Esophagus muscularis mucosa (tissue), 4 donors: ENCODE results near the gene LRRC7. TPM values are rescaled to one million over a fixed set of nuclear protein-coding genes. Genes with fewer than 3 reads are reported as not detected.

ENCODE experiments used
- DNase-seq: peaks from one replicate; pipeline ENCODE4 v3.0.0-alpha.2; 2017; ENCODE audit errors: extremely low spot score
- H3K27ac ChIP-seq, 4 donors: fragments of 200-600 bp; sonication (generic); replicated peaks in 1 of 4; 1 replicate in 3 of 4; 2 replicates in 1 of 4; pipeline ENCODE4 v1.5.1; 2016 to 2019; ENCODE audit warnings: mild to moderate bottlenecking in 1 of 4
- H3K27me3 ChIP-seq, 4 donors: fragments of 200-600 bp; sonication (generic); one replicate each; pipeline versions ENCODE4 v1.5.1 to v1.6.0; 2016 to 2019
- H3K36me3 ChIP-seq, 4 donors: fragments of 200-600 bp; sonication (generic); one replicate each; pipeline ENCODE4 v1.5.1; 2016 to 2019
- H3K4me1 ChIP-seq, 4 donors: fragments of 200-600 bp; sonication (generic); one replicate each; pipeline ENCODE4 v1.5.1; 2016 to 2019
- H3K4me3 ChIP-seq, 4 donors: fragments of 200-600 bp; sonication (generic); 1 replicate in 2 of 4; 2 replicates in 2 of 4; pipeline ENCODE4 v1.5.1; 2016 to 2019; ENCODE audit warnings: mild to moderate bottlenecking in 4 of 4, moderate library complexity in 1 of 4
- H3K9me3 ChIP-seq, 4 donors: fragments of 200-600 bp; sonication (generic); 1 replicate in 3 of 4; 2 replicates in 1 of 4; pipeline ENCODE4 v1.5.1; 2016 to 2019
- EP300 ChIP-seq: sonication (generic); formaldehyde crosslinking; IDR thresholded peaks from one replicate; pipeline ENCODE4 v1.6.1; 2017; ENCODE audit warnings: antibody characterized with exemption
- POLR2A ChIP-seq: fragments of 450-650 bp; IDR thresholded peaks from one replicate; pipeline ENCODE4 v1.6.1; 2017; ENCODE audit warnings: antibody characterized with exemption, moderate library complexity, mild to moderate bottlenecking, low read depth
- POLR2AphosphoS5 ChIP-seq, 2 donors: sonication (generic); formaldehyde crosslinking; IDR thresholded peaks; one replicate each; pipeline ENCODE4 v1.6.1; 2017; ENCODE audit warnings: antibody characterized with exemption in 2 of 2
- WGBS: methylation state at CpG from one replicate; pipeline ENCODE4 v1.1.5; 2018; 5-methylcytosine and 5-hydroxymethylcytosine counted together
- intact Hi-C: fragments of 100-400 bp; cut with DNase I; formaldehyde crosslinking; loops from one replicate; pipeline ENCODE4 v1.15.1; 2023
- total RNA-seq, 4 donors: library from RNA; depleted of rRNA; stranded (reverse); fragments of >200 nt; gene quantifications; one replicate each; pipeline versions ENCODE4 v1.1.0 to v1.2.1, GENCODE V29; 2016
- TF ChIP-seq, protein P1 (sequence below), 3 experiments: fragments of 200-600 bp in 2 of 3; fragments of 450-650 bp in 1 of 3; sonication (generic) in 2 of 3; IDR thresholded peaks; one replicate each; pipeline ENCODE4 v1.5.1; 2017 to 2019; ENCODE audit warnings: antibody characterized with exemption in 3 of 3, mild to moderate bottlenecking in 2 of 3, moderate library complexity in 1 of 3

Gene LRRC7
- total RNA-seq, 4 donors from 2014 or later: 0.26 to 2.5 (median 0.42) TPM

DNA sequence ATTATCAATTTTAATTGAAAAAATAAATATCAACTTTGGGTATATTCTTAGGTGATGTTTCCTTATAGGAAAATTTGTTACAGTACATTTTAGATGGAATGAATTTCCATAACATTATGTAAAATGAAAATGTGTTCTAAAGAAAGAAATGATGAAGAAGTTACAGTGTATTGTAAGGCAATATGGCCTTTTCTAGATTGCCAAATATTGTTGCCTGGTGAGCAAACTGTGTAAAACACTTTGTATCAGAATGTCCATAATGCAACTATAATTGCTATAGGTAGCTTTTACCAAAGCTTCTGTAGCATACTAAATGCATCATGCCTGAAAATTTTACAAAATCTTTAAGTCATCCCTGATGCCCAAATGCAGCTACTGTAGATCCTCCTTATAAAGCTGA, 285.0 kb downstream of the LRRC7 start:
- no peaks in the 10 kb centered on the region for H3K4me1 ChIP-seq
- no peaks in the 10 kb centered on the region for H3K9me3 ChIP-seq
- DNase-seq: no peak
- TF ChIP-seq EP300: no peak
- no peak overlapping the region for H3K27ac ChIP-seq
- no peaks in the 10 kb centered on the region for H3K36me3 ChIP-seq
- intact Hi-C loops: no loop called here
- no peak overlapping the region for H3K4me3 ChIP-seq
- H3K27me3 ChIP-seq: no peaks in the 10 kb centered on the region

DNA sequence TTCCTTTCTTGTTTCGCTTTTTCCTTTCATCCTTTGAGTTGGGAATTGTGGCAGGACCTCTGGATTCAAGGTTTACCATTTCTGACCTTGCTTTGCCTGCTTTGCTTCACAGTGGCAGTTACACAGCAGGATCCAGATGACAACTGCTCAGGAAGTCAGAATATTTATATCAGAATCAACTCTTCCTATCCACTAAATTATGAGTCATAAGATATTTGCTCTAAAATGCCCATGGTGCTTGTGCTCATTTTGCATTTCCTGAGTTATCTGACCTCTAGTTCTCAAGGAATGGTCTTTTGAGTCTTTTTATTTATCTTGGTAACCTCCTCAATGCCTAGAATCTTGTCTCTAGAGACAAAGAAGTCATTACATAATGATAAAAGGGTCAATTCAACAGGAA, 290.8 kb downstream of the LRRC7 start:
- WGBS: 87% methylated on average over 1 of the region's 1 CpG
- no peaks in the 10 kb centered on the region for H3K36me3 ChIP-seq
- no peak overlapping the region for H3K4me3 ChIP-seq
- intact Hi-C loops: no loop called here
- H3K9me3 ChIP-seq: no peaks in the 10 kb centered on the region
- no peaks in the 10 kb centered on the region for H3K4me1 ChIP-seq
- H3K27me3 ChIP-seq: no peaks in the 10 kb centered on the region
- H3K27ac ChIP-seq: no peak overlapping the region
- DNase-seq: no peak
- TF ChIP-seq POLR2A: no peak
- TF ChIP-seq, protein P1, sequence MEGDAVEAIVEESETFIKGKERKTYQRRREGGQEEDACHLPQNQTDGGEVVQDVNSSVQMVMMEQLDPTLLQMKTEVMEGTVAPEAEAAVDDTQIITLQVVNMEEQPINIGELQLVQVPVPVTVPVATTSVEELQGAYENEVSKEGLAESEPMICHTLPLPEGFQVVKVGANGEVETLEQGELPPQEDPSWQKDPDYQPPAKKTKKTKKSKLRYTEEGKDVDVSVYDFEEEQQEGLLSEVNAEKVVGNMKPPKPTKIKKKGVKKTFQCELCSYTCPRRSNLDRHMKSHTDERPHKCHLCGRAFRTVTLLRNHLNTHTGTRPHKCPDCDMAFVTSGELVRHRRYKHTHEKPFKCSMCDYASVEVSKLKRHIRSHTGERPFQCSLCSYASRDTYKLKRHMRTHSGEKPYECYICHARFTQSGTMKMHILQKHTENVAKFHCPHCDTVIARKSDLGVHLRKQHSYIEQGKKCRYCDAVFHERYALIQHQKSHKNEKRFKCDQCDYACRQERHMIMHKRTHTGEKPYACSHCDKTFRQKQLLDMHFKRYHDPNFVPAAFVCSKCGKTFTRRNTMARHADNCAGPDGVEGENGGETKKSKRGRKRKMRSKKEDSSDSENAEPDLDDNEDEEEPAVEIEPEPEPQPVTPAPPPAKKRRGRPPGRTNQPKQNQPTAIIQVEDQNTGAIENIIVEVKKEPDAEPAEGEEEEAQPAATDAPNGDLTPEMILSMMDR (IDR thresholded peaks at IDR 0.05): no peak
- TF ChIP-seq EP300: no peak
- no peak for TF ChIP-seq POLR2AphosphoS5 (IDR thresholded peaks at IDR 0.05)

DNA sequence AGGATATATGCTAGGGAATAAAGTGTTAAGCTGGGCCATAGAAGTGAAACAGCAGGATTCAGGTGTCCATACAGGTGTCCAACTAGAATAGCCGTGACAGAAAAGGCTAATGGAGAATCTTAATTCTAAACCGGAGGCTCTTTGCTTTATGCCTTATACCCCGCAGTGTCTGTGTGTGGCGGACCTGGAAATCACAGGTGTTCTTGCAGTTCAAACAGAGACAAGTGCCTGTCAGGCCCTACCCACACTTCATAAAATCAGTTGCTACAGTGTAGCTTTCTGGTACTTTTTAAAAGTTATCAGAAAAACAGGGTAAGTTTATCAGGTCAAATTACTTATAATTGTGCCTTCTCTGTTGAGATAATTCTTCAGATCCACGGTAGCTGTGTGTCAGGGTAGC, 293.9 kb downstream of the LRRC7 start:
- no peak for DNase-seq
- intact Hi-C loops: no loop called here
- H3K4me3 ChIP-seq: no peak overlapping the region
- no peak overlapping the region for H3K27ac ChIP-seq
- H3K9me3 ChIP-seq: no peaks in the 10 kb centered on the region
- 85% methylated on average over 5 of the region's 5 CpGs for WGBS
- no peaks in the 10 kb centered on the region for H3K36me3 ChIP-seq
- TF ChIP-seq POLR2AphosphoS5 (IDR thresholded peaks at IDR 0.05) (no peak), POLR2A (no peak), EP300 (no peak)
- TF ChIP-seq, protein P1 (IDR thresholded peaks at IDR 0.05): no peak
- no peaks in the 10 kb centered on the region for H3K27me3 ChIP-seq
- no peaks in the 10 kb centered on the region for H3K4me1 ChIP-seq

DNA sequence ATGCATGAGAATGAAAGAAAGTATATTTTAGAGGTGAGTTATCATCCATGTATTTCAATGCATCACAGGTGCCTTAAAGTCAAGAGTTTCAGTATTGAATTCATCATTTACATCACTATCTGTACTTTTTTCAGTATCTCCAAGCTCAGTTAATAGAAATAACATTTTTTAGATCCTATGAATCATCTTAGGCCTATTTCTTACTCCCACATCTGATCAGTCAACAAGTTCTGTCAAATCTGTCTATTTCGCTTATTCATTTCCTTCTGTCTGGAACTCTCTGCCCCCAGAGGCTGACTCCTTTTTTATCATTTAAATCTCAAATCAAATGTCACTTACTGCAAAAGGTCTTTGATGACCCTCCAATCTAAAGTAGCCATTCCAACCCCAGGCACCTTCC, 295.2 kb downstream of the LRRC7 start:
- Histone ChIP-seq H3K27me3 (no peaks in the 10 kb centered on the region), H3K4me3 (no peak overlapping the region), H3K27ac (no peak overlapping the region), H3K9me3 (no peaks in the 10 kb centered on the region), H3K4me1 (no peaks in the 10 kb centered on the region), H3K36me3 (no peaks in the 10 kb centered on the region)
- no peak for TF ChIP-seq POLR2A
- TF ChIP-seq POLR2AphosphoS5 (IDR thresholded peaks at IDR 0.05): no peak
- no peak for TF ChIP-seq EP300
- TF ChIP-seq, protein P1 (IDR thresholded peaks at IDR 0.05): no peak
- no peak for DNase-seq
- intact Hi-C loops: no loop called here
- 88% methylated on average over 1 of the region's 1 CpG for WGBS

DNA sequence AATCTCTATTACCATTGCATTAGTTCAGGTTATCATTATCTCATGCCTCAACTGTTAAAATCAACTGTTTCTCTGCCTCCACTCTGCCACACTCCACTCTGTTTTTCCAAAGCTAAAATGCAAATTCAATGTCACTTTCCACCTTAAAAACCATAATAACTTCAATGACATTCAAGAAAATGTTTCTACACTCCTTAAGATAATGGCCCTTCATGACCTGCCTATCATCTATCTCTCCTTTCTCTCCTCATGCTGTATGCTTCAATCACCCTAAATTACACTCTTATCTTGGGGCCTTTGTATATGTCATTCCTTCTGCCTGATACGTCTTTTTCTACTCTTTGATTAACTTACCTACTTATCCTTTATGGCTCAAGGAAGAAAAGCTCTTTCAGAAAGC, 296.0 kb downstream of the LRRC7 start:
- intact Hi-C loops: no loop called here
- no peaks in the 10 kb centered on the region for H3K4me1 ChIP-seq
- TF ChIP-seq POLR2A (no peak), EP300 (no peak)
- 86% methylated on average over 1 of the region's 1 CpG for WGBS
- no peaks in the 10 kb centered on the region for H3K36me3 ChIP-seq
- H3K4me3 ChIP-seq: no peak overlapping the region
- DNase-seq: no peak
- H3K27me3 ChIP-seq: no peaks in the 10 kb centered on the region
- no peak overlapping the region for H3K27ac ChIP-seq
- no peaks in the 10 kb centered on the region for H3K9me3 ChIP-seq

DNA sequence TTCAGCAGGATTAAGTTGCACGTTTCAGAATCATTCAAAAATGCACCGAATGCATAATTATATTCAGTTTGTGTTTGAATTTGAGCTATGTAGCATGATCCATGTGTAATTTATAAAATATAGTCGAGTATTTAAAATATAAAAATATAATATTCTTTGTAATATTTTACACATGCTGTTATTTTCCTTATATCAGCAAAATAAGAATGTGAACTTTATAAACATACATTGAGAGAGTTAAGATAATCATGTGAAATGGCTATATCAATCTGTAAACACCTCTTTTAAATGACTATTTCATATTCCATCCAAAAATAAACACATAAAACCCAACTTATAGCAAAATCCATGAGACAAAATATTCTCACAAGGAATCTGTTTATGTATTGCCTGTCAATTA, 303.7 kb downstream of the LRRC7 start:
- Histone ChIP-seq H3K36me3 (no peaks in the 10 kb centered on the region), H3K27ac (no peak overlapping the region), H3K27me3 (no peaks in the 10 kb centered on the region), H3K9me3 (no peaks in the 10 kb centered on the region), H3K4me1 (no peaks in the 10 kb centered on the region), H3K4me3 (no peak overlapping the region)
- 59% methylated on average over 3 of the region's 3 CpGs for WGBS
- no peak for TF ChIP-seq EP300
- no peak for TF ChIP-seq POLR2AphosphoS5 (IDR thresholded peaks at IDR 0.05)
- TF ChIP-seq, protein P1 (IDR thresholded peaks at IDR 0.05): no peak
- no peak for TF ChIP-seq POLR2A
- intact Hi-C loops: no loop called here
- DNase-seq: no peak
